Measurements from ENCODE around the gene SDK1. TPM values are rescaled to one million over a fixed set of nuclear protein-coding genes. Genes with fewer than 3 reads are reported as not detected.

SDK1 gene
- total and polyA plus RNA-seq, 7 experiments from 2014 or later: 0.07 to 2.5 (median 0.54) TPM

GRCh38 chr7:4030346-4030950 is 729.4 kb downstream of the SDK1 start:
- Mint-ChIP-seq H3K27me3 (peaks cover 0 to 6% (median 0%) of the 10 kb centered on the region in 5 donors), H3K4me1 (peaks cover 0 to 17% (median 0%) of the 10 kb centered on the region in 7 donors), H3K36me3 (no peaks in the 10 kb centered on the region), H3K27ac (no peak overlapping the region), H3K9me3 (peaks cover 0 to 1% (median 0%) of the 10 kb centered on the region in 11 donors), H3K4me3 (no peak overlapping the region)
- H3K27ac ChIP-seq (ENCODE audit: low read depth, low read length): no peak overlapping the region
- no peak overlapping the region for H3K4me3 ChIP-seq (ENCODE audit: low read length)
- DNase-seq (no peak), ATAC-seq (no peak)
- H3K27me3 ChIP-seq (ENCODE audit: control insufficient read depth in 2 of 2, insufficient read depth in 2 of 2, low read length in 2 of 2): no peaks in the 10 kb centered on the region
- intact Hi-C loops (cut with micrococcal nuclease): no loop called here
- ChIA-PET POLR2A (no interaction called here), CTCF (no interaction called here)
- H3K9me3 ChIP-seq (ENCODE audit: control insufficient read depth in 2 of 3, low read length in 3 of 3): no peaks in the 10 kb centered on the region
- no peaks in the 10 kb centered on the region for H3K36me3 ChIP-seq (ENCODE audit: control insufficient read depth in 2 of 3, insufficient read depth in 3 of 3, low read length in 3 of 3)
- no peaks in the 10 kb centered on the region for H3K4me1 ChIP-seq (ENCODE audit: control insufficient read depth in 2 of 2, insufficient read depth in 2 of 2, low read length in 2 of 2)

GRCh38 chr7:4033996-4034395 is 732.9 kb downstream of the SDK1 start:
- Mint-ChIP-seq H3K4me3 (no peak overlapping the region), H3K4me1 (peaks cover 0 to 10% (median 0%) of the 10 kb centered on the region in 7 donors), H3K36me3 (no peaks in the 10 kb centered on the region), H3K9me3 (no peaks in the 10 kb centered on the region), H3K27me3 (peaks cover 0 to 4% (median 0%) of the 10 kb centered on the region in 5 donors), H3K27ac (no peak overlapping the region)
- Histone ChIP-seq H3K27me3 (ENCODE audit: control insufficient read depth in 2 of 2, insufficient read depth in 2 of 2, low read length in 2 of 2) (no peaks in the 10 kb centered on the region), H3K27ac (ENCODE audit: low read depth, low read length) (no peak overlapping the region), H3K36me3 (ENCODE audit: control insufficient read depth in 2 of 3, insufficient read depth in 3 of 3, low read length in 3 of 3) (no peaks in the 10 kb centered on the region), H3K9me3 (ENCODE audit: control insufficient read depth in 2 of 3, low read length in 3 of 3) (no peaks in the 10 kb centered on the region), H3K4me1 (ENCODE audit: control insufficient read depth in 2 of 2, insufficient read depth in 2 of 2, low read length in 2 of 2) (no peaks in the 10 kb centered on the region), H3K4me3 (ENCODE audit: low read length) (no peak overlapping the region)
- DNase-seq (no peak), ATAC-seq (no peak)
- POLR2A ChIA-PET: no interaction called here
- intact Hi-C loops (cut with micrococcal nuclease): no loop called here
- CTCF ChIA-PET: no interaction called here

DNA sequence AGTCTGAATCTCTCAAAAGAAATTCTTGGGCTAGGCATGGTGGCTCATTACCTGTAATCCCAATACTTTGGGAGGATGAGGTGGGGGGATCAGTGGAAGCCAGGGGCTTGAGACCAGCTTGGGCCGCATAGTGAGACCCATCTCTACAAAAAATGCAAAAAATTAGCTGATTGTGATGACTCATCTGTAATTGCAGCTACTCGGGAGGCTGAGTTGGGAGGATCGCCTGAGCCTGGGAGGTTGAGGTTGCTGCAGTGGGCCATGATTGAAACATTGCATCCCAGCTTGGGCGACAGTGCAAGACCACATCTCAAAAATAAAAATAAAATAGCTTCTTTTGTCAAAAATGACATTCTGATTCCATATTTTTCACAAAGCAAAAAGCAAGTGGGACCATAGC is 736.3 kb downstream of the SDK1 start:
- ChIA-PET CTCF (no interaction called here), POLR2A (no interaction called here)
- Histone ChIP-seq H3K4me1 (ENCODE audit: control insufficient read depth in 2 of 2, insufficient read depth in 2 of 2, low read length in 2 of 2) (no peaks in the 10 kb centered on the region), H3K4me3 (ENCODE audit: low read length) (no peak overlapping the region), H3K36me3 (ENCODE audit: control insufficient read depth in 2 of 3, insufficient read depth in 3 of 3, low read length in 3 of 3) (no peaks in the 10 kb centered on the region), H3K27ac (ENCODE audit: low read depth, low read length) (no peak overlapping the region), H3K27me3 (ENCODE audit: control insufficient read depth in 2 of 2, insufficient read depth in 2 of 2, low read length in 2 of 2) (no peaks in the 10 kb centered on the region), H3K9me3 (ENCODE audit: control insufficient read depth in 2 of 3, low read length in 3 of 3) (no peaks in the 10 kb centered on the region)
- ATAC-seq: no peak
- Mint-ChIP-seq H3K36me3 (no peaks in the 10 kb centered on the region), H3K4me3 (no peak overlapping the region), H3K27ac (no peak overlapping the region), H3K27me3 (peaks cover 0 to 3% (median 0%) of the 10 kb centered on the region in 5 donors), H3K4me1 (peaks cover 0 to 10% (median 0%) of the 10 kb centered on the region in 7 donors), H3K9me3 (no peaks in the 10 kb centered on the region)
- intact Hi-C loops (cut with micrococcal nuclease): no loop called here
- no peak for DNase-seq

DNA sequence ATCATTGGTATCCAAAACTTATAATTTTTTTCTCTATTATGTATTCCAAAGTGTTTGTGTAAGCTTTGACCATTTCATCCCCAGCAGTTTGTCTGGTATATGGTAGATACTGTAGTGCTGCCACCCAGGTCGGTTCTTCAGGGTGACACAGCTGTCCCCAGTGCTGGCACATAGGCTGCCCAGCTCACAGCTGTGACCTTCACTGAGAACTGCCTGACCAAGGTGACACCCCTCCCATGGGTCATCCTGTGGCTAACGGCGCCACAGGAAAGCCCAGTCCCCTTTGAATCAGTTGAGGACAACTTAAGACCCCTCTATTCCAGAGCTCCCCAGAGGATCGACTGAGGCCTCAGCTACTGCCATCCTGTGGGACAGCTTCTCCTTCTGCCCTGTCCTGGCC is 736.8 kb downstream of the SDK1 start:
- peaks cover 0 to 10% (median 0%) of the 10 kb centered on the region in 7 donors for H3K4me1 Mint-ChIP-seq
- Histone ChIP-seq H3K27me3 (ENCODE audit: control insufficient read depth in 2 of 2, insufficient read depth in 2 of 2, low read length in 2 of 2) (no peaks in the 10 kb centered on the region), H3K27ac (ENCODE audit: low read depth, low read length) (no peak overlapping the region), H3K4me3 (ENCODE audit: low read length) (no peak overlapping the region), H3K9me3 (ENCODE audit: control insufficient read depth in 2 of 3, low read length in 3 of 3) (no peaks in the 10 kb centered on the region), H3K4me1 (ENCODE audit: control insufficient read depth in 2 of 2, insufficient read depth in 2 of 2, low read length in 2 of 2) (no peaks in the 10 kb centered on the region), H3K36me3 (ENCODE audit: control insufficient read depth in 2 of 3, insufficient read depth in 3 of 3, low read length in 3 of 3) (no peaks in the 10 kb centered on the region)
- H3K4me3 Mint-ChIP-seq: no peak overlapping the region
- no peaks in the 10 kb centered on the region for H3K9me3 Mint-ChIP-seq
- ChIA-PET POLR2A (no interaction called here), CTCF (no interaction called here)
- no peaks in the 10 kb centered on the region for H3K36me3 Mint-ChIP-seq
- H3K27ac Mint-ChIP-seq: no peak overlapping the region
- intact Hi-C loops (cut with micrococcal nuclease): no loop called here
- H3K27me3 Mint-ChIP-seq: peaks cover 0 to 4% (median 0%) of the 10 kb centered on the region in 5 donors
- ATAC-seq: no peak
- DNase-seq: no peak

DNA sequence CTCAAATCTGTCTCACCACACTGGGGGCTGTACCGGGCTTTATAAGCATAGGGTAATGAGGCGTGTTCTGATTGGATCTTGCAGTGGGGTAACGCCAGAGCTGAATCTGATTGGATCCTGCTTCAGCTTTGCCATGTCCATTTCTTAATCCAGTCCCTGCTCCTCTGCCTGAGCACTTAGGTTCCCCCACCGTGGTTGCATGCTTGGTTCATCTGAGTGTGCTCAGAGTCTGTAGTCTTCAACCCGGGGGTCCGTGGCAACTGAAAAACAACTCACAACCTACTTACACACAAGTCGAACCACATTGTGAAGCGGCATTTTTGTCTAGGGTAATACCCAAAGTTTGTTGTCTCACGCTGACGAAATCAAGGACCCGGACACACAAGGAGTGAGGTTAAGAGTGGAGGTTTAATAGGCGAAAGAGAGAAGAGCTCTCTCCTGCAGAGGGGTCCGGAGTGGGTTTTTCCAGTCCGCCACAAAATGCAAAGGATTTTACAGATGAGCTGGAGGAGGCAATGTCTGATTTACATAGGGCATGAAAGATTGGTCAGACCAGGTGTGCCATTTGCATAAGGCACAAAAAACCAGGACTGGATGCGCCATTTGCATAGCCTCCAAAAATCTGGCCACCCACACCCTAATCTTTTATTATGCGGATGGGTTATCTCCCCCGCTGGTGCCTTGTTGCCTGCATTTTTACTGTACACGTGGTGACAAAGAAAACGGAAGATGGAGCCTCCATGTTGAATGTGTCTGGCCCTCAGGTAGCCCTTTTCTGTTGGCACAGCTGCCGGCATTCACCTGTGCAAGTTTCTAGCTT is 739.3 kb downstream of the SDK1 start:
- Mint-ChIP-seq H3K9me3 (no peaks in the 10 kb centered on the region), H3K27me3 (peaks cover 0 to 4% (median 0%) of the 10 kb centered on the region in 5 donors), H3K36me3 (no peaks in the 10 kb centered on the region), H3K4me3 (no peak overlapping the region), H3K4me1 (no peaks in the 10 kb centered on the region), H3K27ac (no peak overlapping the region)
- ATAC-seq: no peak
- Histone ChIP-seq H3K4me1 (ENCODE audit: control insufficient read depth in 2 of 2, insufficient read depth in 2 of 2, low read length in 2 of 2) (no peaks in the 10 kb centered on the region), H3K9me3 (ENCODE audit: control insufficient read depth in 2 of 3, low read length in 3 of 3) (no peaks in the 10 kb centered on the region), H3K27me3 (ENCODE audit: control insufficient read depth in 2 of 2, insufficient read depth in 2 of 2, low read length in 2 of 2) (no peaks in the 10 kb centered on the region), H3K27ac (ENCODE audit: low read depth, low read length) (no peak overlapping the region), H3K4me3 (ENCODE audit: low read length) (no peak overlapping the region), H3K36me3 (ENCODE audit: control insufficient read depth in 2 of 3, insufficient read depth in 3 of 3, low read length in 3 of 3) (no peaks in the 10 kb centered on the region)
- DNase-seq: no peak
- intact Hi-C loops (cut with micrococcal nuclease): no loop called here
- ChIA-PET CTCF (no interaction called here), POLR2A (no interaction called here)

DNA sequence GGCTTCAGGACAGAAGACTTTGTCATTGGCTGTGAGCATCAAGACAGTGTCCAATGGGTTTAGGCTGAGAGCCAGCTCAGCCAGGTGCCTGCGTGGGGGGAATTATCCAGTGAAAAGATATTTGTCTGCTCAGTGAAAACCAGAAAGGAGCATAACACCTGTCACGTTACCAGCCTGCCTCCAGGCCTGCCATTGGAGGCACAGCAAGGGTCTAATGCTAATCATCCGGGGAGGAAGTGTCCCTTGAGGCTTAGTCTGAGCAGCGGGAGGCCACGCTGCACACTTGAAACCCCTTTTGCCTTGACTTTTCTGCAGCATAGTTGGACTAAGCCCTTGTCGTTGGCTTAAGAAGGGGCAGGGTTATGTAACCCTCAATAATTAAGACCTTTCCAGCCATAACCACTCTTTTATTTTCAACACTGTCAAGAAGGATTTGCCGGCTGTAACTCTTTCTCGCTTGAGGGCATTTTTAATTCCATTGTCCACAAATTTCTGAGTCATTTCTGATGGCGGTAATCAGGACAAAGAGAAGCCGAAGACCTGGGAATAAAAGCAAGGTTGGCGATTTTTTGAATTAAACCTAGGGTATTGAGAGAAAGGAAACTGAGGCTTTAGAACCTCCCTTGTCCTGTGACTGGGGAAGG is 741.5 kb downstream of the SDK1 start:
- H3K27ac Mint-ChIP-seq: no peak overlapping the region
- ChIA-PET POLR2A (no interaction called here), CTCF (interaction anchor here (0.7 kb wide), 1 partner anchor 321 kb away, joined by 5 read pairs; no protein-coding TSS in a partner anchor)
- no peaks in the 10 kb centered on the region for H3K4me1 ChIP-seq (ENCODE audit: control insufficient read depth in 2 of 2, insufficient read depth in 2 of 2, low read length in 2 of 2)
- no peaks in the 10 kb centered on the region for H3K9me3 ChIP-seq (ENCODE audit: control insufficient read depth in 2 of 3, low read length in 3 of 3)
- no peaks in the 10 kb centered on the region for H3K9me3 Mint-ChIP-seq
- H3K4me3 Mint-ChIP-seq: no peak overlapping the region
- ATAC-seq (no peak), DNase-seq (no peak)
- no peaks in the 10 kb centered on the region for H3K27me3 ChIP-seq (ENCODE audit: control insufficient read depth in 2 of 2, insufficient read depth in 2 of 2, low read length in 2 of 2)
- no peak overlapping the region for H3K4me3 ChIP-seq (ENCODE audit: low read length)
- no peaks in the 10 kb centered on the region for H3K36me3 Mint-ChIP-seq
- H3K4me1 Mint-ChIP-seq: no peaks in the 10 kb centered on the region
- H3K27ac ChIP-seq (ENCODE audit: low read depth, low read length): no peak overlapping the region
- intact Hi-C loops (cut with micrococcal nuclease): no loop called here
- peaks cover 0 to 4% (median 0%) of the 10 kb centered on the region in 5 donors for H3K27me3 Mint-ChIP-seq
- no peaks in the 10 kb centered on the region for H3K36me3 ChIP-seq (ENCODE audit: control insufficient read depth in 2 of 3, insufficient read depth in 3 of 3, low read length in 3 of 3)

Measured in naive thymus-derived CD4-positive, alpha-beta T cell (primary cell).